M059J (cell line): ENCODE data around the gene ITGAV. TPM values are rescaled to one million over a fixed set of nuclear protein-coding genes. Genes with fewer than 3 reads are reported as not detected.

Experiments
- DNase-seq: peaks from one replicate; pipeline ENCODE4 v3.0.0-alpha.2; 2012; ENCODE audit warnings: low read depth
- total RNA-seq: library from RNA; depleted of rRNA; stranded (reverse); fragments of >200 nt; shearing (Covaris generic); gene quantifications from 2 replicates; pipeline ENCODE4 v1.2.3, GENCODE V29; 2014; rRNA removed

The ITGAV gene
- total RNA-seq, 1 experiment from 2014 or later = 69.9 TPM

GRCh38 chr2:186718122-186718521, 128.3 kb downstream of the ITGAV start:
- no peak for DNase-seq

- DNase-seq = no peak
These were observed 129.0 kb downstream of the ITGAV start for GRCh38 chr2:186718903-186719302.

GRCh38 chr2:186721956-186722355, 132.1 kb downstream of the ITGAV start:
- DNase-seq = no peak

GRCh38 chr2:186724736-186725135, 134.9 kb downstream of the ITGAV start:
- DNase-seq = no peak

DNA sequence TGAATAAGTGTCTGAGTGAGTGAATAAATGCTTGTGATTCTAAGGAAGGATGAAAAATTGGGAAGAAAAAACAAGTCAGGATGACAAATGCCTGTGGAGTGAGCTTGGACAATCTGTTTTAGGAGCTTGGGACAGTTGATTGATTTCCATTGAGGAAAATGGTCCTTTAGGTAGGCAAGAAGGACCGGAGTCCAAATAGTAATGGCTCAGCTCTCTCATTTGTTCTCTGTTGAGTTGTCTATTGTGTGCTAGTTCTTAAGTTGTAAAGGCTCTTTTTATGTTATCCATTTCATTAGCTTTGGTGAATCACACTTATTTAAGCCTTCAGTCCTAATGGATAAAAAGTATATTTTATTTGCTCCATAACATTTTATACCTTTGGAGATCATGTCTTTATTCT, 135.9 kb downstream of the ITGAV start:
- DNase-seq = no peak

DNA sequence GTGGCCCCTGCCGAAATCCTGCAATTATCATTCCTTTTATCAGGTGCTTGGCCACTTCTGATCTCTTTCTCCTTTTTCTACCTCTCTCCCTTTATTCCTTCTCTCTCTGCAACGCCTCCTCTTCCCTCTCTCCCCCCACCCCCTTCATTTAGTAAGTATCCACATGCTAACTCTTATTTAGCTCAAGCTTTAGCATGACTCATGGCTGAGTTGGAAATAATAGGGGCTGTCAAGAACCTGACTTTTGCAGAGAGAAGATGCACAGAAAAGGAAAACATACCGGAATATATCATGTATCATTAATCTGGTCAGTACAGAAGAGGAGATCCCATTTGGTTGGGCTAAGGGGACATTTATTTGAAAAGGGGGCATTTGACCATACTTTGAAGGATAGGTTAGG, 137.1 kb downstream of the ITGAV start:
- peak; percentile 26 for DNase-seq

- DNase-seq = no peak
These were observed 138.8 kb downstream of the ITGAV start for GRCh38 chr2:186728631-186729030.

Other genes with a start within 250 kb of the ITGAV start
- 60.2 and 69.7 TPM in 2 replicates for gene ZC3H15, start 103.8 kb upstream of the ITGAV start, total RNA-seq
- gene FAM171B, start 104.0 kb downstream of the ITGAV start, total RNA-seq = 0.69 and 1.7 TPM in 2 replicates